Spleen (tissue), 7 donors: Measurements from ENCODE around the gene LMCD1.

Source experiments
- POLR2AphosphoS5 ChIP-seq, 3 donors: sonication (generic); formaldehyde crosslinking; IDR thresholded peaks; one replicate each; pipeline ENCODE4 v1.5.1; 2017; ENCODE audit warnings: antibody characterized with exemption in 3 of 3
- TF ChIP-seq, protein P1 (sequence below), 11 experiments: fragments of 200-600 bp in 7 of 11; fragments of 450-650 bp in 4 of 11; sonication (generic) in 4 of 11; IDR thresholded peaks in 8 of 11; conservative IDR thresholded peaks in 3 of 11; 1 replicate in 7 of 11; 2 replicates in 4 of 11; pipeline versions ENCODE4 v1.4.0 to v1.8.0; 2016 to 2021; ENCODE audit warnings: antibody characterized with exemption in 11 of 11, inconsistent platforms in 4 of 11, mild to moderate bottlenecking in 1 of 11
- donor health status: DM: no; HTN: no; CAD: no; lungs with moderate emphysema.
- donor health status: DM: no; HTN: no; CAD: no.
- donor health status: DM: no; HTN: no; CAD: no.

DNA sequence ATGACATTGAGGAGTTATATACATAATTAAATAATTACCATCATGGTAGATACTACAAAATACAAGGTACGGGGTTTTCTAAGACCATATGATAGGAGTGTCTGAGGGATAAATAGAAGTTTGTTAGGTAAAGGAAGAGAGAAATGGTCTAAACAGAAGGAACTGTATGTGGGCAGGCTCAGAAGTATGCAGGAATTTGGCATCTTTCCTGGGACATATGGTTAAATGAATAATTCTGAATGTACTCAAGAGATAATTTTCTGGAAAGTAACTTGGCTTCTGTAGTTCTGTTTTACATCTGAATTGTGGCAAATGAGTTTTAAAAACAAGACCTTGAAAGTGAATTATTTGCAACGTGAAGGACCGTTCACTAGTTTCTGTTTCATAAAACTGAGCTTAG, 17.5 kb downstream of the LMCD1 start:
- TF ChIP-seq, protein P1, sequence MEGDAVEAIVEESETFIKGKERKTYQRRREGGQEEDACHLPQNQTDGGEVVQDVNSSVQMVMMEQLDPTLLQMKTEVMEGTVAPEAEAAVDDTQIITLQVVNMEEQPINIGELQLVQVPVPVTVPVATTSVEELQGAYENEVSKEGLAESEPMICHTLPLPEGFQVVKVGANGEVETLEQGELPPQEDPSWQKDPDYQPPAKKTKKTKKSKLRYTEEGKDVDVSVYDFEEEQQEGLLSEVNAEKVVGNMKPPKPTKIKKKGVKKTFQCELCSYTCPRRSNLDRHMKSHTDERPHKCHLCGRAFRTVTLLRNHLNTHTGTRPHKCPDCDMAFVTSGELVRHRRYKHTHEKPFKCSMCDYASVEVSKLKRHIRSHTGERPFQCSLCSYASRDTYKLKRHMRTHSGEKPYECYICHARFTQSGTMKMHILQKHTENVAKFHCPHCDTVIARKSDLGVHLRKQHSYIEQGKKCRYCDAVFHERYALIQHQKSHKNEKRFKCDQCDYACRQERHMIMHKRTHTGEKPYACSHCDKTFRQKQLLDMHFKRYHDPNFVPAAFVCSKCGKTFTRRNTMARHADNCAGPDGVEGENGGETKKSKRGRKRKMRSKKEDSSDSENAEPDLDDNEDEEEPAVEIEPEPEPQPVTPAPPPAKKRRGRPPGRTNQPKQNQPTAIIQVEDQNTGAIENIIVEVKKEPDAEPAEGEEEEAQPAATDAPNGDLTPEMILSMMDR (IDR thresholded peaks at IDR 0.05 in 8 of 11, conservative IDR thresholded peaks at IDR 0.05 in 3 of 11) = no peak
- TF ChIP-seq POLR2AphosphoS5 (IDR thresholded peaks at IDR 0.05) = no peak
